AG04450 (cell line): Measurements from ENCODE around the gene CHPT1. TPM values are rescaled to one million over a fixed set of nuclear protein-coding genes. Genes with fewer than 3 reads are reported as not detected.

Experiments used
- CTCF ChIA-PET: fragments of 300-600, 350-600 bp; formaldehyde crosslinking; extraction: SDS; loops from one replicate; lab custom pipeline; 2022; ENCODE audit warnings: antibody characterized with exemption, inconsistent platforms; lab: Charles Lee
- POLR2A ChIA-PET: fragments of 350-600 bp; formaldehyde crosslinking; extraction: SDS; loops from one replicate; lab custom pipeline; 2021; ENCODE audit warnings: antibody characterized with exemption, inconsistent platforms; lab: Yijun Ruan, JAX
- DNase-seq: peaks from one replicate; pipeline ENCODE4 v3.0.0-alpha.2; 2011; ENCODE audit warnings: low read depth, low spot score
- H3K27ac ChIP-seq: one replicate; pipeline ENCODE4 v1.5.1; 2012; ENCODE audit warnings: low read depth, low read length, control low read depth
- H3K27me3 ChIP-seq: one replicate; pipeline ENCODE4 v1.6.0; 2012; ENCODE audit warnings: low read length; ENCODE audit not compliant: control insufficient read depth, insufficient read depth
- H3K4me3 ChIP-seq: 2 replicates; pipeline ENCODE4 v1.5.1; 2011; ENCODE audit warnings: mild to moderate bottlenecking, low read depth, low read length, control low read depth
- H3K9me3 ChIP-seq: 2 replicates; pipeline ENCODE4 v1.5.1; 2012; ENCODE audit warnings: low read length; ENCODE audit not compliant: control insufficient read depth, insufficient read depth
- CTCF ChIP-seq: IDR thresholded peaks from 2 replicates; pipeline ENCODE4 v1.5.1; 2011; ENCODE audit warnings: low read depth, low read length, control low read depth, inconsistent platforms
- polyA plus RNA-seq: library from polyadenylated mRNA; depleted of rRNA; stranded (reverse); fragments of >200 nt; gene quantifications from 2 replicates; pipeline ENCODE4 v1.2.3, GENCODE V29; 2011

Gene CHPT1
- polyA plus RNA-seq, 1 experiment, result 26.9 TPM

DNA sequence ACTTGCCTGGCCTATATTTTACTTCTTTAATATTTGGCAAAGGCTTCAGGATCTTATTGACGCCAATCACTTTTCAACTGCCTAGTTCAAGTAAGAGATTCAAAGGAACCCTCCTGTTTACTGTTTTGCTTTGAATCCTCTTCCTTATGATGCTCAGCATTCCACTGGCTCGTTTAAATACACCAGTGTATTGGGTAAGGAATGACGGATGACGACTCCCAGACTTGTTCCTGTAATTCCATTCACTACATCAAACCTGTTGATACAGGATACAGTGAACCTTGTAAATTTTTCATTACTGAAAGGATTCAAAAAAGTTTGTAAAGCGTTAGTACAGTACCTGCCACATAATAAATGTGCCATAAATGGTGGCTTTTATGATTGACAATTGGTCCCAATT, 43.5 kb downstream of the CHPT1 start:
- DNase-seq, result no peak
- ChIA-PET POLR2A (no interaction called here), CTCF (no interaction called here)
- no peak overlapping the region for H3K27ac ChIP-seq
- no peaks in the 10 kb centered on the region for H3K27me3 ChIP-seq
- no peak overlapping the region for H3K4me3 ChIP-seq
- TF ChIP-seq CTCF, result no peak
- H3K9me3 ChIP-seq, result peaks cover 11% of the 10 kb centered on the region; the same call in 1 of the 2 replicates

DNA sequence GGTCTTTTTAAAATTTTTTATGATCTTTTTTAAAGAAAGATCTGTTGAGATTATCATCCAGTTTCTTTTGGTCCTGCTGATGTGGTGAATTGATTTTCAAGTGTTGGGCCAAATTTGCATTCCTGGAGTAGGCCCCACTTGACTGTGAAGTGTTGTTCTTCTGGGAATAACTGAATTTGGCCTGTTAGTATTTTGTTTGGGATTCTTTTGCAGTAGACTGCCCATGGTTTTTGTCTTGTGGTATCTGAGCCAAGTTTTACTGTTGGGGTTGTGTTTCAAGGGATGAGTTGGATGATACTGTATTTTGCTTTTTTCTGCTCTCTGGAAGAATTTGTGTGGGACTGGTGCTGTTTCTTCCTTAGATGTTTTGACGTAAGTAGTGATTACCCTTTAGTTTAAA, 45.8 kb downstream of the CHPT1 start:
- no peak for TF ChIP-seq CTCF
- DNase-seq, result no peak
- H3K27ac ChIP-seq, result no peak overlapping the region

GRCh38 chr12:101743724-101744472, 46.5 kb downstream of the CHPT1 start:
- POLR2A ChIA-PET, result no interaction called here
- no peak overlapping the region for H3K27ac ChIP-seq
- CTCF ChIA-PET, result interaction anchor here (1.2 kb wide), 1 partner anchor 15 kb away, joined by 3 read pairs; no protein-coding TSS in a partner anchor

More for the DNA sequence above, 45.8 kb downstream of the CHPT1 start:
- Histone ChIP-seq H3K9me3 (peaks cover 11% of the 10 kb centered on the region; the same call in 1 of the 2 replicates), H3K4me3 (no peak overlapping the region), H3K27me3 (no peaks in the 10 kb centered on the region)
- POLR2A ChIA-PET, result no interaction called here
- CTCF ChIA-PET, result no interaction called here

DNA sequence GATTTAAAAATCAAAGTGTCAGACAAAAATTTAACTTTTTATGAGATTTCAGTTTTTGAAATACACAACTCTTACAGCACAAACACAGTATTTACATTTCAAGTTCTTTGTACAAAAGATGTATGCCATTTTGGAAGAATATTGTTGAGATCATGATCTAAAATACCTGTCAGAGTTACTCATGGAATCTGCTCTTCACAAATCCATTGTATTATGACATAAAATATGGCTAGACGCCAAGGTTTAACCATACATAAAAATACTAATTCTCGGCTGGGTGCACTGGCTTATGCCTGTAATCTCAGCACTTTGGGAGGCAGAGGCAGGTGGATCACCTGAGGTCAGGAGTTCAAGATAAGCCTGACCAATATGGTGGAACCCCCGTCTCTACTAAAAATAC, 48.0 kb downstream of the CHPT1 start:
- no peak overlapping the region for H3K27ac ChIP-seq
- H3K27me3 ChIP-seq, result no peaks in the 10 kb centered on the region
- no peak for DNase-seq
- H3K9me3 ChIP-seq, result no peaks in the 10 kb centered on the region
- POLR2A ChIA-PET, result no interaction called here
- TF ChIP-seq CTCF, result no peak
- no peak overlapping the region for H3K4me3 ChIP-seq
- CTCF ChIA-PET, result interaction anchor here (2.4 kb wide), 2 partner anchors 14 to 93 kb away, joined by 8 to 17 read pairs; no protein-coding TSS in a partner anchor

More at GRCh38 chr12:101743724-101744472, 46.5 kb downstream of the CHPT1 start:
- H3K27me3 ChIP-seq, result no peaks in the 10 kb centered on the region
- TF ChIP-seq CTCF, result no peak
- DNase-seq, result no peak
- peaks cover 6% of the 10 kb centered on the region; the same call in 1 of the 2 replicates for H3K9me3 ChIP-seq
- H3K4me3 ChIP-seq, result no peak overlapping the region

- no peak for TF ChIP-seq CTCF
- DNase-seq, result no peak
- Histone ChIP-seq H3K4me3 (no peak overlapping the region), H3K9me3 (no peaks in the 10 kb centered on the region), H3K27ac (no peak overlapping the region), H3K27me3 (no peaks in the 10 kb centered on the region)
- CTCF ChIA-PET, result interaction anchor here (1.0 to 2.4 kb wide), 5 partner anchors 13 to 335 kb away, joined by 3 to 17 read pairs (median 4); no protein-coding TSS in a partner anchor
- POLR2A ChIA-PET, result no interaction called here
Observed at GRCh38 chr12:101746196-101746595, 48.8 kb downstream of the CHPT1 start.
